CD4-positive, alpha-beta T cell treated with Interleukin-21 for 1 hour (primary cell): ENCODE results near the gene EEF1G.
A peak's percentile ranks its signal among the peaks of the same experiment; 100 is the strongest.
"Not testable (repeated sequence)": the region's sequence is repeated elsewhere in the genome, so short reads cannot be mapped to it uniquely, and the experiment has no call there.

ENCODE experiments used
- DNase-seq: peaks from one replicate; pipeline ENCODE4 v3.0.0-alpha.2; 2020

Gene EEF1G

DNA sequence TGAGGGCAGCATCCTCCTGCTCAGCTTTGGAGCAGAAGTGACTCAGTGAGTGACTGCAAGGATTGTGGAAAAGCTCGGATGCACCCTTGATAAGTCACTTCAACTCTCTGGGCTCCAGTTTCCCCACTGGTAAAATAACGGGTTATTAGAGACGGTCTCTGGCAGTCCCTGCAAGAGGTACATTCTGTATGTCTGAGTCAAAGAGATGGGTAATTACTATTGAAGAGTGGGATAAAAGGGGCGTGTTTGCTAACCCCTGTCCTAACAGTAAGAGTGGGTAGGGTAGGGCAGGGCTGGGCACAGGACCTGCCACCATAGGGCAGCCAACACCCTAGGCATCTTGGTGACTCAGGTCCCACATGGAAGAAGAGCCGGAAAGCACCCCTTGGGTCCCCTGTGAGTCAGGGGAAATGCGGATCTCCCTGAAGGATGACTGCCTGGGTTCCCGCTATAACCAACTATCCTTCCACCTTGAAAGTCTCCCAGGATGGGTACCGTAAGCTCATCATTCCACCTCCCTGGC is 19.8 kb downstream of the EEF1G start:
- DNase-seq, result peak; percentile 22

DNA sequence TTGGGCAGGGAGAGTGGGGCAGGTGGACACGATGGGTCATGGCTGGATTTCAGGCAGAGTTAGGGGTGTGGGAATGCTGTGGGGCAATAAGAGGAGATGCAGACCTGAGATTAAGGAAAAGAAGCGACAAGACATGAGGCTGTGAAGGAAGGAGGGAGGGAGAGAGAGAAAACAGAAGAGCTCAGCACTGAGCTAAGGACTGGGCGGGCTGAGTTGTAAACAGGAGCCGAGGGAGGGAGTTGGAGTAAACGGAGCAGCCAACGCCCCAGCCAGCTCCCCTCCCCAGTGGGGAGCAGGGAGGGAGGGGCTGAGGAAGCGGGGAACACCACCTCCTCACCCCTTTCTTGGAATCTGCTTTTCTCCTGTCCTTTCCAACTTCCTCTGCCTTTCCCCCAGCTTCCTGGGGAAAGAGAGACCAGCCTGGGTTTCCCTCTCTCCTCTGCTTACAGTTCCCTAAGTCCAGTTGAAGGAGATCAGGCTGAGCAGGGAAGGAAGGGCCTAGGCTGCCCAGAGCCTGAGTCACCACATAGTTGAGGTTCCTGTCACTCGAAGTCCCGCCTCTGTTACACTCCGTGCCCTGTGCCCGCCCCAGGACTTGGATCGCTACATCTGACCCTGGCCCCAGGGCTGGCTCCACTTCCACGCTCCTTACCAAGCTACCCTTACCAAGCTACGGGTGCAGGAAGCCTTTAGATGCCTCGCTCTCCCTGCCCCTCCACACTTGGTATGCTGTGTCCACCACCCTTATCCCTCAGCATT is 20.4 kb downstream of the EEF1G start:
- peak; percentile 89 for DNase-seq

GRCh38 chr11:62552485-62553079 is 21.1 kb downstream of the EEF1G start:
- no peak for DNase-seq

DNA sequence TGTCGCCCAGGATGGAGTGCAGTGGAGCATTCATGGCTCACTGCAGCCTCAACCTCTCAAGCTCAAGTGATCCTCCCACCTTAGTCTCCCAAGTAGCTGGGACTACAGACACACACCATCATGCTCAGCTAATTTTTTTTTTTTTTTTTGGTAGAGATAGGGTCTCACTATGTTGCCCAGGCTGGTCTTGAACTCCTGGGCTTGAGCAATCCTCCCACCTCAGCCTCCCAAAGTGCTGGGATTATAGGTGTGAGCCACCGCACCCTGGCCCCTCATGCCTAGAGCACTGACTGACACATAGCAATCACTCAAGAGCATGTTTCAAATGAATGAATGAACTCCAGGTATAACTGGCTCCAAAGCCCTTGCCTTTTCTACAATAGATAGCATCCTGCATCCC is 23.2 kb downstream of the EEF1G start:
- not testable (repeated sequence) for DNase-seq

DNA sequence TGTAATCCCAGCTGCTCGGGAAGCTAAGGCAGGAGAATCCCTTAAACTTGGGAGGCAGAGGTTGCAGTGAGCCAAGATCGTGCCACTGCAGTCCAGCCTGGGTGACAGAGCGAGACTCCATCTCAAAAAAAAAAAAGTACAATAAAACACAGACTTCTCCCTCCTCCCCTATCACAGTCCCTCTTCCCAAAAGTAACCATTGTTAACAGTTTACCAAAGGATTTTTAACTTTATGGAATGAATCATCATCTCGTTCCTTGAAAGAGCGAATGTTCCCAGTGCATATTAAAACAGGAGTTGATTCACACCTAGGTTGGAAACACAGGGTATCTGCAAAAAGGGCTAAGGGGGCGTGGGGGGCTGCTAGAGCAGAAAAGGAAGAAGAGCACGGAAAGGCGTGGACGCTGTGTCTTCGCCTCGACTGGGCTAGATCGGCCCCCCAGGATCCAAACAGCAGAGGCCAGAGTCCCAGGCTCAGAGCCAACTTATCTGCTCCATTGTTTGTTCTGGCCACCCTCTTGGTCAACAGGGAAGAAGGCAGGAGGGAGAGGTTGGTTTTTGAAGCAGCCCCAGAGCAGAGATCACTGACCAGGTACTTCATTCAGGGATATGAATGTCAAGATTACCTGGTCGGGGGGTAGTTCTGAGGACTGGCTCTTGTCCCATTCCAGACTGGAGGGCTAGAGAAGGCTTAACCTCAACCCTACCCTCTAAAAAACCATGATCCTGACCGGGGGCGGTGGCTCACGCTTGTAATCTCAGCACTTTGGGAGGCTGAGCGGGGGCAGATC is 25.0 kb downstream of the EEF1G start:
- DNase-seq, result no peak

DNA sequence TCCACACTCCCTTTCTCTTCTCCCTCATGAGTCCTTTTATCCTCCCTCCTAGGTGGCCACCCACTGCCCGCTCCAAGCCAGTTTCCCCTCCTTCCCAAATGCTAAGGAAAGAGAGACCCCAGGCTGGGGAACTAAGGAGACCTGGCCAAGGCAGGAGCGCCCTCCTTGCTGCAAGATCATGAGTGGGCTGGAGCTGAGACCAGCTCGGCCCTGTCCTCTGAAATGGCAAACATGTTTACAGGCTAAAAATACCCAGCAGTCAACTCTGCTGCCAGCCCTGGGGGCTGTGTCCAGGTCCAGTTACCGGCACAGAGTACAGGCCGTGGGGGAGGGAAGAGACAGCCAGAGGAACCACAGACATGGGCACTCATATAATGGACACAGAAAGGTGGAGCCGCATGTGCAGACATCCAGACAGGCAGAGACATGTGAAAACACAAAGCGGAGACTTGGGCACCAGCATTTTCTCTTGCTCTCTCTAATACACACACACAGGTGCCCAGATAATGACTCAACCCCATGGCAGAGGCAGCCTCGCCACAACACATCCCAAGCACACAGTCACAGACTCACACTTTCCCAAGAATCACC is 25.9 kb downstream of the EEF1G start:
- no peak for DNase-seq

DNA sequence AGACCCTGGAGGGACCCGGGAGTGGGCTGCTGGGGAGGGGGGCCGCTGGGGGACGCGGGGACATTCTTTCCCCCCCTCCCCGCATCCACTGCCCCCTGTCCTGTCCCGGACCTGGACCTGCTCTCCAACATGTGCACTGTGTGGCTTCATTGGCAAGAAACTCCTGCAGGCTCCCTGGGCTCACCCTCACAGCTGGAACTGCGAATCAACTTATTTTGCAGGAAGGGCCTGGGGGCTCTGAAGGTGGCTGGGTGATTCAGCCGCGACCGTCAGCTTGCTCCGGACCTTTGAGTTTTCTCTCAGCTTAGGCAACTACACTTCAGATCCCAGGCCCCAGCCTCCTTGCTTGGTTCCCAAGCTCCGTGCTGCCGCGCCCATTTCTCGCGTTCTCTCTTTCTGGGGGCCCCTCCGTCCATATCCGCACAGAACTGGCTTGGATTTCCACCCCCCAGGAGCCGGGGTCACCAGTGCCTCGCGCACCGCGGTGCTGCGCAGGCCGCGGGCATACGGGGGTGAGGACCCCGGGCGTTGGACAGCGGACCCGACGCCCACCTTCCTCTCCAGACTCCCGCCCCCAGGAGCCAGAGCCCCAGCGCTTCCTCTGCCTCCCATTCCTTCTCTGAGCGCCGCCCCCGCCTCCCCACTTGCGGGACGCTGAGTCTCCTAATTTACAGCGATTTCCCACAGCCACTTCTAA is 26.6 kb downstream of the EEF1G start:
- DNase-seq, result no peak

- peak; percentile 84 for DNase-seq
Observed at GRCh38 chr11:62546244-62546928, 27.3 kb downstream of the EEF1G start, which contains the start of gene AHNAK. TSS of gene AHNAK (minus strand) at chr11:62546806. CDS start at chr11:62536098, 10,708 bp downstream.

DNA sequence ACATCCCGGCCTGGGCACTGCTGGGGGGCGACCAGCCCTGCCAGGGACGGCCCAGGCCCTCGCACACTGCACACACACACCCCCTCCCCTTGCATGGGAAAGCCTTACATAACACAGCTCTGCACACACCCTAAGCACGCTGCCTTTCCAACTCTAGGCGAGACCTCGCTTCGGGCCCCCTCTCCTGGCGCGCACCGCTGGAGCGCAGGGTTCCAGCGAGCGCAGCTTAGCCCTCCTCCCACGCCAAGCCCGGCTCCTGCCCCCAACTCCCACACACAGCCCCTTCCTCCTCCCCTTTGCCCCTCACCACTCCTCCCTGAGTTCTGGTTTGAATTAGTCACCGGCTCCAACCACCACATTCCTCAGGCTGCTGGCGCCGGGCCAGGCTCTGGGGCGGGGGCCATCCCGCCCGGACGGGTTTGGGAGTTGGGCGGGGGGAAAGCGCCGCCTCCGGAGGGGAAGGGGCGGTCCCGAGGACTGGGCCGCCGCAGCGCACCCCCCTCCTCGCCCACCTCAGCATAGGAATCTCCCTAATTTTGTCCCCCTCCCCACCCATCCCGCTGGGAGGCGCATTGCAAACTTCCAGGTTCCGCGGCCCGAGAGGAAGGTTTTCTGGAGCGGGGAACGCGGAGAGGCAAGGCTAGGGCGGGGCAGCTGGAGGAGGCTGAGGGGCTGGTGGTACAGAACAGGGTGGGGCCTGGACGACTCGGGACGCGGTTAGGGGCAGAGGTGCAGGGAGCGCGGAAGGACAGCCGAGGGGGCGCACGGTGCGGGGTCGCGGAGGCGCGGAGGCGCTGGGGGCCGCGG is 28.1 kb downstream of the EEF1G start:
- DNase-seq, result peak; percentile 69

- DNase-seq, result peak; percentile 66
Observed at GRCh38 chr11:62544581-62545436, 28.9 kb downstream of the EEF1G start.

- DNase-seq, result peak; percentile 30
Observed at GRCh38 chr11:62543680-62544444, 29.8 kb downstream of the EEF1G start.

DNA sequence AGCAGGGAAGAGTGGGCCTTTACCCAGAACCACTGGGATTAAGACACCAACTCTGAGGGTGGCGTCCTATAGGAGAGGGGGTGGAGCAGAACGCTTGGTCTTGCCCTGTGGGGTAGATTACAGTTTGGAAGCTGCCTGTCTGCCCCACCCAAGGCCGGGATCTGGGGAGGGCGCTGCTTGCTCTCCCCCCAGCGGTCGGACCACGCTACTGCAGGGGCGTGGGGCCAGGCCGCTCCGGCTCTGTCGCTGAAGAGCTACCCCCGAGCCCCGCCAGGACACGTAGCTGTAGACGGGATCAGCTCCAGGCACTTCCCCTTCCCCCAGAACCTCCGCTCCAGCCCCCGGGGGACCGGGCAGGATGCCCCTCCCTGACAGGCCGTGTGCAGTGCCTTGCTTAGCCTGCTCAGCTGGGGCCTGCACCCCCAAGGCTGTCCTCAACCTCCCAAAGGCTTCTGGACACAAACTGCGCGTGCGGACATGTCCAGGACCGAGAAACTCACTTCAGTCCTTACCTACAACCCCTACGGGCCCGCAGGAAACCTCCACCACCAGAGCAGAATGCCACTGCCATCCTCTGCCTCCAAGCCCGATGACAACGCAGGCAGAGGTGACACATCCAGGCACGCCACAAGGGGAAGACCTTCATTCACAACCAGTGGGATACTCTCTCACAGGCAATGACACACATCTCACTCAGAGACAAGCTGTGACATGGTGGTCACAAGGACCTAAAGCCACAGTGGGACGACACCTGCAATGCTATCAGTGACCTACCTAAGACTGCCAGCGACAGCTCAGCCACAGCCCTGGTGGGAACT is 30.7 kb downstream of the EEF1G start:
- DNase-seq, result peak; percentile 79

GRCh38 chr11:62542111-62542745 is 31.5 kb downstream of the EEF1G start:
- peak; percentile 22 for DNase-seq

DNA sequence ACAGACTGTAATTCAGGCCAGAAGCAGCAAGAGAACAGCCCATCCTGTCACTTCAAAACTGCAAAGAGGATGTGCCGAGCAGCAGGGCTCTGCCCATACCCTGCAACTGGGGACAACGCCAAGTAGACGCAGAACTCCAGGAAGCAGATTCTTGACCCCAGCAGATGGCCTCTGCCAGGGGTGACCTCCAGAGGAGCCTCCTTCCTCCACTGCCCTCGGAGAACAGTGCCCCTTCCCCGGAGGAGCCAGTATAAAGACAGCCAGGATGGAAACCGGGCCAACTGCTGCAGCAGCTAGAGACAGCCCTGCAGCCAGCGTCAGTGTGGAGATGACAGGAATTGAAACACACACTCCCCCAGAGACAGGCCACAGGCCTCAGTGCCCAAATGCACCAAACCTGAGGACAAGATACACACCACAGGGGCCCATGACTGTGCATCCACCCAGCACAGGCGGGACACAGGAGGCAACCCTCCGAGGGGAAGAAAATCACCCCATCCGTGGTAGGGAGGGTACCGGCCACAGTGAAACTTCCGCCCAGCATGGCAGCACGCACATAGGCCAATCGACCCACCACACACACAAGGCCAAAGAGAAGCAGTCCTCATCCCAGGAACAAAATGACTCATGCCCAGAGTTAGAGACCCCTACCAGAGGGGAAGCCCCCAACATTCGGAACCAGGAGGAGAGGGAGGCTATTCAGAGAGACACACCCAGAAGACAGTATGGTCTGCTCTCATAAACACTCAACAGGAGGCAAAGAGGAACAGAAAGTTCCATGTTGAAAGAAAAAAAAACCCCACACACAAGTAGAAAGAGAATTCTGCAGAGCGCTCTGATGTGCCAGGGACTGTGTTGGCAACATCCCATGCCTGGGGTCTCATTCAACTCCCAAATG is 32.6 kb downstream of the EEF1G start:
- DNase-seq, result no peak

GRCh38 chr11:62539238-62539925 is 34.3 kb downstream of the EEF1G start:
- no peak for DNase-seq
